ENCODE data around the gene EPS15.
"Not testable (repeated sequence)": the region's sequence is repeated elsewhere in the genome, so short reads cannot be mapped to it uniquely, and the experiment has no call there.

Gene EPS15

DNA sequence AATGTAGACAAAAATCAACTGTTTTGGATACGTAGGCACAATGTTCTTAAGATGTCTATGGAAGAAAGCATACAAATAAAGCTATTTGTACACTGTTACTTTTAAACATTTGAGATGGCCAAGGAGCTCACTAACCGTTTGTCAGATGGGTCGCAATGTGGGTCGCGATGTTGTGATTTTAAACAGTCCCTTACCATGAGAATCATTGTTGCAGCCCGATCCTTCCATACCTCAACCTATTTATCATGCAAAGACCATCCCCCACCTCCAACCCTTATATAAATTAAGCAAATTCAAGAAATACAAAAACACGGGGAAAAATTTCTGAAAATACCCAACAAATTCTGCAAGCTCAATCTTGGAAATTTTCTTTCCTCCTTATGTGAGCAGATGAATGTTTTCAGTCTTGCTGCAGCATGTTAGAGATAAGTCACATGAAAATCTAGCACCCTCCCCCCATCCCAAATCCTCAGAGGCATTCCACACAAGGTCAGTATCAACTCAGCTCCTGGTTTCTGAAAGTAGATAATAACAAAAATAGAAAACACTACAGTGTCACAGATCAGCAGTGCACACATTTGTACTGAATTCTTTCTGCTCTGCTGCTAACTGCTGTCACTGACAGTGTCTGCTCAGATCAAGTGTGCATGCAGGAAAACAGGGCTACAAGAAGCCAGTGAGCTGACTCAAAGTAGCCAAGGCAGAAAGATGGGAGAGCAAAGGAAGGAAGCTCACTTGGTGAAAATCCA, 95.8 kb downstream of the EPS15 start:
- DNase-seq = no peak

DNA sequence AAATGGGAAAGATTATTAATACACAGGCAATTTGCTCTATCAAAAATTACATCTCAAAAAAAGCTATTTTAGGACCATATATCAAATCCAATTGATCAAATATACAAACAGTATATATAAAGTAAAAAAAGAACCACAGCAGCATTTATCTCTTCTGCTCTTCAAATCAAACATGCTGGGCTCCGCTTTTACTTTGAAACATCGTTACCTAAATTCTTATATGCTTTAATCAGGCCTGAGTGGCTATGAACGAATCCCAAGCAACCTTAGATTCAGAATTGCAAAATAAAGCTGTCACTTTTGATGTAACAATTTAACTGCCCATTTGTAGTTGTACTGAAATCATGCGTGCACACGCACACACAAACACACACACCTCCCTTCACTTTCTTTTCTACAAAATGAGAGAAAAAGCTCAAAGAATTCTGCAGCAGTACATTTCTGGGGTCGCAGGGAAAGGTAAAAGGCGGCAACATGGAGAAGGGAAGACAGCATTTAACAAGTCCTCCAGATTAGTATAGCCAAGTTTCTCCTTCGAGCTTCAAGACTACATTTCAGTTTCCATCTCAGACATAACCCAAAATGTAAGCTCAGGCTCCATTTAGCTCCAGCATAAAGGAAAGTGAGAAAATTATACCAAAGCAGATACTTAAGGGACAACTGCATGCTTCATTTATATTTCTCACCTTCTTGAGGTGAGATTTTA, 96.5 kb downstream of the EPS15 start:
- no peak for DNase-seq

DNA sequence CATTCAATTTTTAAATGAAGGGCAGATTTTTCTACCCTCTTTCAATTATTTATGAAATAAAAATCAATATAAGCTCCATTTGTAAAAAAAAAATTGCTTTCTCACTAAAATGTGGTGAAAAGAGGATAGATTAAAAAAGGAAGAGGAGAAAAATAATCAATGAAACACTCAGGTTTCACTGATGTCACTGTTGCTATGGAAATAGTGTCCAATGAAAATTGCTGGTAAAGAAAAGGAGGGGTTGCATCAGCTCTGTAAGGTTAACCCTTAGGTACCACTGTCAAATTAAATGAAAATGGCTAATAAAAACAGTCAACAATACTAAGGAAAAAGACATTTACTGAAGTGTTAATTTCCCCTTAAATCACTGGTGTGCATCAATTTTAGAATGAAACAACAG, 97.1 kb downstream of the EPS15 start:
- no peak for DNase-seq

DNA sequence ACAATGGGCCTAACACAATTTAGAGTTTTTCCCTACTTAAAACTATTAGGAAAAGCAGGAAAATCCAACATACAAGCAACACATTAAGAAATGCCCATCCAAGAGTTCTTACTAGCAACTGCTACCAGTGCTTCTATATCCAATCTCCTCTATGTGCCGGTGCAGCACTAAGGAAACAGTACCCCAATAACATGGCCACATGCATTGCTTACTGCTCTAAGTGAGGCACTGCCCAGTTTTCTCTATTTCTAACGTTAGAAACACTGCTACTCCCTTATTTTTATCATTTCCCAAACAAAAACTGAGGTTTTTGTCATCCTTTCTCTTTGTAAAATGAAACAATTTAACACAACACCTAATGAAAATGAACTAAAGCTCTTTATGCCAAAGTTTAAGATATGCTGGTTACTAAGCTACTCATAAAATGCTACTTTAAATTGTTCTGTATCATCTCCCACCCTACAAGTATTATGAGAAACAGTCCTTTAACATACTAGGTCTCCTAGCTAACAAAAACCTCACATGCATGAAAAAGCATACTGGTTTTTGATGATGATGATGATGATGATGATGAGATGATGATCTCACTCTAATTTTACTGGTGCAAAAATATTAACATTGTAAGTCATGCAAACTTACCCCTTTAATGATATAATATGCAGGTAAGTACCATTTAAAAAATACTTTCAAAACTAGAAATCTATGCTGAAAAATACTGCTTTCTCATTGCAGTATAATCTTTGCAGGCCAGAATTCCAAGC, 98.0 kb downstream of the EPS15 start:
- DNase-seq = no peak

DNA sequence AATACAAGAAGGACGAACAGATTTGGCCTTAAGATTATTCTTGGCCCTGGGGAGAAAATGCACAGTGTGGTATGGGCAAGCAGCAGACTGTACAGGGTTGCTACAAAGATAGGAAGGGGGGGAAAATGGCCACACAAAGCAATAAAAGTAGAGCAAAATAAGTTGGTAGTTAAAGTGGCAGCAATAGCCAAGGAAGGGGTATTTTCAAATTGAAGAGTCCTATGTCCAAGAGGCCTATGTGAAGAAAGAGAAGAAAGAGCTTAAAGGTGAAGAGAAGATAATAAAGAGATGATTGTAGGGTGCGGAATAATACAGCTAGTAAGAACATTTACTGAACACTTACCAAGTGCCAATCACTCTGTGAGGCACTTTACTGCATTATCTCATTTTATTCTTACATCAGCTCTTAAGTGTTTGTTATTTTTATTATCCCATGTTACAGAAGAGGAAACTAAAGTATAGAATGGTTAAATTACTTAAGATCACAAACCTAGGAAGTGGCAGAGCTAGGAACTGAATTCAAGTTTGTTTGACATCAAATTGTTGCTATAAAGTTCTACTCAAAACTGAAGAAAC, 100.6 kb downstream of the EPS15 start:
- no peak for DNase-seq

DNA sequence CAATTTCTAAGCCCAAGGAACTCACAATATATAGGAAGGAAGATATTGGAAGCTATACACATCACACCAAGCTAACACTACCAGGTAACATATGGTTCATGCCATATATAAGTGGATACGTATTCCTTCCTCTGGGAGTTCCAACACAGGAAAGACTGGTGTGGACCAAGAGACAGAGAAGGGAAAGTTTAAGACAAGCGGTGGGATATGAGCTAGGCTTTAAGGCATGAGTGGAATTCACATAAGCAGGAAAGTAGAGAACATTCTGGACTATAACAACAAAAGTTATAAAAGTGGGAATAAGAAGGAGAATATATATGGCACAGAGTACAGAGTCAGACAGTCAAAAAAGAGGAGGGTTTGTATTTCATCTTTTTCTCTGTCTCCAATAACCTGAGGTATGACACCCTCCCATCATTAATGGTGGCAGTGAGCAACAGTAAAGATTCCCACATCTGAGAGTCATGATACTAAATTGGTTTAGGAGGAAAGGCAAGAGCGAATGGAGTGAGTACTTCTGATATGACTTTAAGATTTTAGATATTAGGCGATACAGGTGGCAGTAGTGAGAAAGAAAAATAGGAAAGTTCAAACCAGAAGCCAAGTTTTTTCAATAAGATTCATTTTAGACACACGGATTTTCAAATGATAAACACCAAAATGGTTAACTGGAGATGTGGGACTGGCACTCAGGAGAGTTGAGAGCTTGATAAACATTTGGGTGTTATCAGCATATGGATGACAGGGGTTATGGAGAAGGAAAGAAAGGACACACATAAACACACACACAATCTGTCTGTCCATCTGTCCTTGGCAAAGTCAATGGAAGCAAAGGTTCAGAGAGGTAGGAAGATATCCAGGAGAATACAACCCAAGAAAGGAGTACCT, 101.3 kb downstream of the EPS15 start:
- no peak for DNase-seq

DNA sequence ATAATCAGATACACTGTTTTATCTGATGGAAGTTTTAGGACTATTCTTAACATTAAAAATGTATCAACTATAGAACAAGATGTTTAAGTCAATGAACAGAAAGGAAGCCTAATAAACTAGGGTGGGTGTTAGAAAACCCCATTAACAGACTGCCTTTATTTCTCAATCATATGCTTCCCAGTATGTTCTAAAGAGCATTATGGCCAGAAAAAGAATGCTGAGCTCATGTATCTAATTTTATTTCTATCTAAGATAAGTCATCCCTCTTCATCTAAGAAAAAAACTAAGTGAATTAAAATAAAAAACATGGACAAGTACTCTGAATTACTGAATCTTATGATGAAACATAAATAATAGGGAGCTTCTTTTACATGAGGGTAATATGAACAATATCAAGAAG, 102.2 kb downstream of the EPS15 start:
- DNase-seq = no peak

DNA sequence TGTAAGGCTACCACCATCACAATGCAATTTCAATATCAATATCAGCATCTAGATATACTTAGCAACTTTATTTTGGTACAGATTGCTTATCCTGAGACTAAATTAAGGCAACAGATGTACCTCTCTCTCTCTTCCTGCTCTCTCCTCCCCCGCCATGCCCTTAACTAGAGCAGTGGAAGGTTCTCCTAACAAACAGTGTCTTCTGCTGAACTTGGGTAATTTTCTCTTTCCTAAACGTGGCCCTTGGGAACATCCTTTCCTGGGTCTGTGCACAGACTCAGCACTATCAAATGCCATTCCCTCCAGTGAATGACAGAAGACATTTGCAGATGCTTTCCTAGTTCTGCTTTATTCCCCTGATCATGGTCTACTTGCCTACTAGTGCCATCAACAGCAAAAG, 103.1 kb downstream of the EPS15 start:
- no peak for DNase-seq

DNA sequence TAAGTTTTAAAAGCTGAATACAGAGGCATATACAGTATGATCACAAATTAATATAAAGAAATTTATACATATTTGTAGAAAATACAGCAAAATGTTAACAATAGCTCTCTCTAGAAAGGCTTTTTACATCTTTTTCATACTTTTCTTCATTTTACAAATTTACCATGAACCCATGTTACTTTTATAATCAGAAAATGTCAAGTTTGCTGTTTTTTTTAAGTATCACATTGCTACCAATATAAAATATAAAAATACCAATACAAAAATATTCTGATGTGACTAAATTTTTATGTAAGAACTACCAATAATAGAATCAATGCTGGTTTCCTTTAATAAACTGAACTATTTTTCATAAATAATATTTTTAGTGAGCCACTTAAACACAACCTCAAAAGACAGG, 104.3 kb downstream of the EPS15 start:
- DNase-seq = no peak

DNA sequence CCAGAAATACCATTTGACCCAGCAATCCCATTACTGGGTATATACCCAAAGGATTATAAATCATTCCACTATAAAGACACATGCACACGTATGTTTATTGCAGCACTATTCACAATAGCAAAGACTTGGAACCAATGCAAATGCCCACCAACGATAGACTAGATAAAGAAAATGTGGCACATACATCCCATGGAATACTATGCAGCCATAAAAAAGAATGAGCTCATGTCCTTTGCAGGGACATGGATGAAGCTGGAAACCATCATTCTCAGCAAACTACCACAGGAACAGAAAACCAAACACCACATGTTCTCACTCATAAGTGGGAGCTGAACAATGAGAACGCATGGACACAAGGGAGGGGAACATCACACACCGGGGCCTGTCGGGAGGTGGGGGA, 107.2 kb downstream of the EPS15 start:
- DNase-seq = not testable (repeated sequence)

DNA sequence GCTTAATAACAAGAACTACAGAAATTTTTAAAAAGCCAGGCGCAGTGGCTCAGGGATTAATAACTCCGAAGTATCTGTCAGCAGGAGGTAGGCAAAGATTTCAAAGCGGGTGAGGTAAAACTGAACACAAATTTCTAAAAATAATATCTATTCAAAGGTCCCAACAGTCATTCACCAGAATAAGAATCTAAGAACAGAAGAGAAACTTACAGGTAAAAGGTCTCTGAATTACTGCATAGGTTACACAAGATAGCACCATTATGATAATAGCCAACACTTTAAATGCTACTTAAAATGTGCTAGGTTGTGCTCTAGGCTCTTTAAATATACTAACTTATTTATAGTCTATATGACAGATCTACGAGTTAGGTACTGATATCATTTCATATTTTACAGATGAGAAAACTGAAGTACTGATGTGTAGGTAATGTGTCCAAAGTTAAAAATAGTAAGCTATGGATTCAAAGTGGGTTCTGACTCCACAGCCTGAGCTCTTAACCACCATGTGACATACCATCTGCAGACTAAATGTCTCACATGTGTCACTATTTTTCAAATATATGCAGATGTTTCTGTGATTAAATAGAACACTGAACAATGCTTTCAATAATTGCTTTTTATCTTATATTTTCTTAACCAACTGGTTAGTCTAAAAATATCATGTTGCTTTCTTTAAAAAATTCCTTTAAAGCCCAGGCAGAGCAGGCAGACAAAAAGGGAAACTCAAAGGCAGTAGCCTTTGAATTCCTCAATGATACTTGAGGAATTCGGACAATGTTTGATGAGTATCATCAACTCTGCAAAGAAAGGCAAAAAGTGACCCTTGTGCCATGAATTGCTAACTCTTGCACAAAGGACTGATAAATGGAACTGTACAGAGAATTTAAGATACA, 108.3 kb downstream of the EPS15 start:
- DNase-seq = no peak

DNA sequence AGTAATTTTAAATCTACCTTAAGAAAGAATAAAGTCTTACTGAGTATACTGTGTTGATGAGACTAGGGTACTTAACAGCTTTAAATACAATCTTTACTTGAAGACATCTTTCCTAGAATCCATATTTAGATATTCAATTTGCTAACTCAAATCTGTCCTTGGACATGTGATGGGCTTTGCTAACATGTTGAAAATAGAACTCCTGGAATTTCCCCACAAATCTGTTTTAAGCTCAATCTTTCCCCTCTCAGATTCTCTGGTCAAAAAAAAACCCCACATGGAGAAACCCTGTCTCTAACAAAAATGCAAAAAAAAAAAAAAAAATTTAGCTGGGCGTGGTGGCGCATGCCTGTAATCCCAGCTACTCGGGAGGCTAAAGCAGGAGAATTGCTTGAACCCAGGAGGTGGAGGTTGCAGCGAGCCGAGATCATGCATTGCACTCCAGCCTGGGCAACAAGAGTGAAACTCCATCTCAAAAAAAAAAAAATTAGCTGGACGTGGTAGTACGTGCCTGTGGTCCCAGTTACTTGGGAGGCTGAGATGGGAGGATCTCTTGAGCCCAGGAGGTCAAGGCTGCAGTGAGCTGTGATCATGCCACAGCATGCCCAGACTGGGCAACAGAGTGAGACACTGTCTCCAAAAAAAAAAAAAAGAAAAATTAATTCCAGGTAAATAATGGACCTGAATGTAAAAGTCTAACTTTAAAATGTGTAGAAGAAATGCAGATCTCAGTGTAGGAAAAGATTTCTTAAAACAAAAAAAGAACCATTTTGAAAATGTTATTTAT, 109.1 kb downstream of the EPS15 start:
- DNase-seq = not testable (repeated sequence)

DNA sequence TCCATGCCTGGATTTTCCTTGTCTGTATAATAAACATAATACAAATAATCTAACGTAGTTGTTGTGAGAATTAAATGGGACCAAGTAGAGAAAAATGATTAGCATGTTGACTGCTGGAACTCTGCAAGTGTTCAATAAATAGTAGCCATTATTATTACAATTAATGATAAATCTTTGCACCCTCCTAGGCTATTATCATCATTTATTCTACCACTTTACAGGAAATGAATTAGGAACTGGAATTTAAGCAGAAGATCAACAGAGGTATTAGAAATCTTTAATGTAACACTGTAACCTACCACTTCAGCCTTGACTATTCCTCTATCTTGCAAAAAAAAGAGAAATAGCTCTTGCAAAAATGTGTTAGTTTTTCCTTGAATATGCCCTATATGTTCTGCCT, 126.8 kb downstream of the EPS15 start:
- no peak for DNase-seq

DNA sequence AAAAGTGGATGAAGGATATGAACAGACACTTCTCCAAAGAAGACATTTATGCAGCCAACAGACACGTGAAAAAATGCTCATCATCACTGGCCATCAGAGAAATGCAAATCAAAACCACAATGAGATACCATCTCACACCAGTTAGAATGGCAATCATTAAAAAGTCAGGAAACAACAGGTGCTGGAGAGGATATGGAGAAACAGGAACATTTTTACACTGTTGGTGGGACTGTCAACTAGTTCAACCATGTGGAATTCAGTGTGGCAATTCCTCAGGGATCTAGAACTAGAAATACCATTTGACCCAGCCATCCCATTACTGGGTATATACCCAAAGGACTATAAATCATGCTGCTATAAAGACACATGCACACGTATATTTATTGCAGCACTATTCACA, 128.4 kb downstream of the EPS15 start:
- not testable (repeated sequence) for DNase-seq

DNA sequence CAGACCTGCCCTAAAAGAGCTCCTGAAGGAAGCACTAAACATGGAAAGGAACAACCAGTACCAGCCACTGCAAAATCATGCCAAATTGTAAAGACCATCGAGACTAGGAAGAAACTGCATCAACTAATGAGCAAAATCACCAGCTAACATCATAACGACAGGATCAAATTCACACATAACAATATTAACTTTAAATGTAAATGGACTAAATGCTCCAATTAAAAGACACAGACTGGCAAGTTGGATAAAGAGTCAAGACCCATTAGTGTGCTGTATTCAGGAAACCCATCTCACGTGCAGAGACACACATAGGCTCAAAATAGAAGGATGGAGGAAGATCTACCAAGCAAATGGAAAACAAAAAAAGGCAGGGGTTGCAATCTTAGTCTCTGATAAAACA, 131.8 kb downstream of the EPS15 start:
- not testable (repeated sequence) for DNase-seq

DNA sequence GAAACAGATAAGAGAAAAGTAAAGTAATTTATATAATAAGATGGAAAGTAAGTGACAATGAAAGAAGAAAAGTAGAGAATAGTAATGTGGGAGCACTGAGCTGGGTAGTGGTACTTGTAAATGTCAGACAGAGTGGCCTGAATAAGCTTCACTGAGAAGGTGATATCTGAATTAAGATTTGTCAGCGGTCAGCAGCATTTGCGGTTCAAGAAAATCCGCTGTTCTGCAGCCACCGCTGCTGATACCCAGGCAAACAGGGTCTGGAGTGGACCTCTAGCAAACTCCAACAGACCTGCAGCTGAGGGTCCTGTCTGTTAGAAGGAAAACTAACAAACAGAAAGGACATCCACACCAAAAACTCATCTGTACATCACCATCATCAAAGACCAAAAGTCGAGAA, 132.8 kb downstream of the EPS15 start:
- DNase-seq = not testable (repeated sequence)

DNA sequence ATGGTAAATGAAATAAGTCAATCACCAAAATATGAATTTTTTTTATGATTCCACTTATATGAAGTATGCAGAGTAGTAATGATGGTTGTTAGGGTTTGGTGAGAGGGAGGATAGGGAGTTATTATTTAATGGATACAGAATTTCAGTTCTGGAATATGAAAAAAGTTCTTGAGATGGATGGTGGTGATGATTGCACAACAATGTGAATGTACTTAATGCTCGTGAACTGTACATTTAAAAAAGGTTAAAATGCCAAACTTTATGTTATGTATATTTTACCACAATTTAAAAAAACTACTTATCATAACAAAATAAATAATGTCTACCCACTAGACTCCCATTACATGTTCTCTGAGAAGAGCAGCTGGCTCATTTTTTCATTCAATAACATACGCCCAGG, 133.3 kb downstream of the EPS15 start:
- no peak for DNase-seq

DNA sequence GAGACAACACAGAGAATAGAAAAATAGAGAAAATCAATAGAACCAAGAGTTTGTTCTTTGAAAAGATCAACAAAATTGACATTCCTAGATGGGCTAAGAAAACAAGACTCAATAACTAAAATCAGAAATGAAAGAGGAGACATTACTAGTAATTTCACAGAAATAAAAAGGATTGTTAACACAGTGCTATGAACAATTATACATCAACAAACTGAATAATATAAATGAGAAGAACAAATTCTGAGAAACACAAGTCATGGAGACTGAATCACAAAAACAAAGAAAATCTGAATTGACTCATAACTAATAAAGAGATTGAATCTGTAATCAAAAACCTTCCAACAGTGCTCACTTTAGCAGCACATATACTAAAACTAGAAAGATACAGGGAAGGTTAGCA, 137.1 kb downstream of the EPS15 start:
- DNase-seq = no peak

DNA sequence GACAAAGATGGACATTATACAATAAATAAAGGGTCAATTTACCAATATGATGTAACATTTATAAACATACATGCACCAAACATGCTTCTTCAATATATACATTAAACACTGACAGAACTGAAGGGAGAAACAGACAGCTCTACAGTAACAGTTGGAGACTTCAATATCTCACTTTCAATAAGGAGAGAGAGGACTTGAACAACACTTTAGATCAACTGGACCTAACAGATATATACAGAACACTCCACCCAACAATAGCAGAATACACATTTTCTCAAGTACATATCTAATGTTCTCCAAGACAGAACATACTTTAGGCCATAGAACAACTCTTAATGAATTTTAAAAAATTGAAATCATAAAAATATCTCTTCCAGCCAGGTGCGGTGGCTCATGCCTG, 138.1 kb downstream of the EPS15 start:
- no peak for DNase-seq

DNA sequence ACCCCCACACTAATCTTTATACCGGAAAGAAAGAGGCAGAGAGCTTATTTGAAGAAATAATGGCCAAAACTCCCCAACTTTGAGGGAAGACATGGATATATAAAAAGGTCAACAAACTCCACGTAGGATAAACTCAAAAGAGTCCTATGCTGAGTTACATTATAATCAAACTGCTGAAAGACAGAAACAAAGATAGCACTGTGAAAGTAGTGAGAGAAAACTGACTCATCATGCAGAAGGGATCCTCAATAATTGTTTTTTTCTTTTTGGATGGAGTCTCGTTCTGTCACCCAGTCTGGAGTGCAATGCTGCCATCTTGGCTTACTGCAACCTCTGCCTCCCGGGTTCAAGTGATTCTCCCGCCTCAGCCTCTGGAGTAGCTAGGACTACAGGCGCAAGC, 140.2 kb downstream of the EPS15 start:
- no peak for DNase-seq

DNA sequence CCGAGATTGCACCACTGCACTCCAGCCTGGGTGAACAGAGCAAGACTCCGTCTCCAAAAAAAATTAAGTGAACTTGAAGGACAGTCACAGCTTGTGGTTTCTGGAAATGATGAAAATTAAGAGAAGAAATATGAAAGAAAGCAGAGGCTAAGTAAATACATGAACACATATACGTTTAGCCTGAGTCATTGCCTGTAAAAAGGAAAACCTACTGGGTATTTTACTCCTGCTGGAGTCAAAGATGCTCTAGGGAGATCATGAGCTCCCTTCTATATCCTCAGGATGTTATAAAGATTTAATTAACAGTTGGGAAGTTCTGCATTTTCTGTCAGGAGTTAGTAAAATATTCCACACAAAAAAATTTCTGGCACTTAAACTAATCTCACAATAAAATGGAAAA, 145.2 kb downstream of the EPS15 start:
- DNase-seq = no peak

All from activated gamma-delta T cell (primary cell).